Osteocyte (in vitro differentiated cells): Measurements from ENCODE around the gene EBI3. TPM values are rescaled to one million over a fixed set of nuclear protein-coding genes. Genes with fewer than 3 reads are reported as not detected.
"Not testable (repeated sequence)": the region's sequence is repeated elsewhere in the genome, so short reads cannot be mapped to it uniquely, and the experiment has no call there.

Experiments used
- DNase-seq: peaks from one replicate; pipeline ENCODE4 v3.0.0; 2021; ENCODE audit warnings: mixed read lengths; ENCODE audit not compliant: unreplicated experiment; ENCODE audit errors: extremely low spot score
- H3K27ac Mint-ChIP-seq: one replicate; pipeline ENCODE4 v1.8.0; 2021; ENCODE audit warnings: mild to moderate bottlenecking, mixed read lengths; ENCODE audit not compliant: unreplicated experiment
- H3K27me3 Mint-ChIP-seq: one replicate; pipeline ENCODE4 v1.8.0; 2021; ENCODE audit warnings: mixed read lengths; ENCODE audit not compliant: unreplicated experiment
- H3K36me3 Mint-ChIP-seq: one replicate; pipeline ENCODE4 v1.8.0; 2021; ENCODE audit warnings: mixed read lengths; ENCODE audit not compliant: unreplicated experiment
- H3K4me1 Mint-ChIP-seq: one replicate; pipeline ENCODE4 v1.8.0; 2021; ENCODE audit warnings: mixed read lengths; ENCODE audit not compliant: unreplicated experiment
- H3K4me3 Mint-ChIP-seq: one replicate; pipeline ENCODE4 v1.8.0; 2021; ENCODE audit warnings: mild to moderate bottlenecking, moderate library complexity, mixed read lengths; ENCODE audit not compliant: unreplicated experiment
- H3K9me3 Mint-ChIP-seq: one replicate; pipeline ENCODE4 v1.8.0; 2021; ENCODE audit warnings: mixed read lengths; ENCODE audit not compliant: unreplicated experiment
- CTCF ChIP-seq: fragments of 200-600 bp; sonication (generic); IDR thresholded peaks from 2 replicates; pipeline ENCODE4 v1.5.0; 2021; ENCODE audit warnings: antibody characterized with exemption, mild to moderate bottlenecking, moderate library complexity
- total RNA-seq: library from RNA; stranded (reverse); gene quantifications from 2 replicates; pipeline ENCODE4 v1.2.1, GENCODE V29; 2021

Gene EBI3
- total RNA-seq, 1 donor from 2014 or later = 1.6 TPM

GRCh38 chr19:4220188-4220587 is 9.1 kb upstream of the EBI3 start:
- no peaks in the 10 kb centered on the region for H3K36me3 Mint-ChIP-seq
- H3K4me3 Mint-ChIP-seq = no peak overlapping the region
- no peaks in the 10 kb centered on the region for H3K27me3 Mint-ChIP-seq
- no peaks in the 10 kb centered on the region for H3K9me3 Mint-ChIP-seq
- no peak overlapping the region for H3K27ac Mint-ChIP-seq
- TF ChIP-seq CTCF = no peak
- H3K4me1 Mint-ChIP-seq = peaks cover 4% of the 10 kb centered on the region
- no peak for DNase-seq

- DNase-seq = no peak
- H3K4me3 Mint-ChIP-seq = no peak overlapping the region
- H3K36me3 Mint-ChIP-seq = no peaks in the 10 kb centered on the region
- no peaks in the 10 kb centered on the region for H3K9me3 Mint-ChIP-seq
- peaks cover 4% of the 10 kb centered on the region for H3K4me1 Mint-ChIP-seq
- no peak for TF ChIP-seq CTCF
- H3K27me3 Mint-ChIP-seq = no peaks in the 10 kb centered on the region
- H3K27ac Mint-ChIP-seq = no peak overlapping the region
These were observed 4.9 kb upstream of the EBI3 start for GRCh38 chr19:4224470-4224869.

GRCh38 chr19:4225885-4226284 is 3.4 kb upstream of the EBI3 start:
- no peak for TF ChIP-seq CTCF
- H3K9me3 Mint-ChIP-seq = no peaks in the 10 kb centered on the region
- DNase-seq = no peak
- no peaks in the 10 kb centered on the region for H3K36me3 Mint-ChIP-seq
- H3K4me1 Mint-ChIP-seq = no peaks in the 10 kb centered on the region
- no peak overlapping the region for H3K27ac Mint-ChIP-seq
- no peak overlapping the region for H3K4me3 Mint-ChIP-seq
- H3K27me3 Mint-ChIP-seq = no peaks in the 10 kb centered on the region

- no peak for DNase-seq
- Mint-ChIP-seq H3K27me3 (no peaks in the 10 kb centered on the region), H3K27ac (no peak overlapping the region), H3K4me1 (no peaks in the 10 kb centered on the region), H3K9me3 (no peaks in the 10 kb centered on the region), H3K4me3 (no peak overlapping the region), H3K36me3 (no peaks in the 10 kb centered on the region)
- no peak for TF ChIP-seq CTCF
These were observed 1.6 kb upstream of the EBI3 start for GRCh38 chr19:4227771-4228170.

GRCh38 chr19:4228765-4229178 is 551 bp upstream of the EBI3 start:
- TF ChIP-seq CTCF = no peak
- no peaks in the 10 kb centered on the region for H3K36me3 Mint-ChIP-seq
- no peaks in the 10 kb centered on the region for H3K9me3 Mint-ChIP-seq
- no peak overlapping the region for H3K27ac Mint-ChIP-seq
- no peak for DNase-seq
- H3K4me3 Mint-ChIP-seq = no peak overlapping the region
- H3K4me1 Mint-ChIP-seq = peaks cover 5% of the 10 kb centered on the region
- H3K27me3 Mint-ChIP-seq = no peaks in the 10 kb centered on the region

- H3K4me3 Mint-ChIP-seq, H3K9me3 Mint-ChIP-seq, H3K4me1 Mint-ChIP-seq, H3K27ac Mint-ChIP-seq, H3K27me3 Mint-ChIP-seq, H3K36me3 Mint-ChIP-seq, DNase-seq: not testable (repeated sequence)
These were observed 914 bp downstream of the EBI3 start for GRCh38 chr19:4230237-4230636.

- not testable (repeated sequence) for H3K27ac Mint-ChIP-seq, H3K27me3 Mint-ChIP-seq, H3K4me1 Mint-ChIP-seq, H3K36me3 Mint-ChIP-seq, H3K9me3 Mint-ChIP-seq, H3K4me3 Mint-ChIP-seq, DNase-seq
These were observed 2.2 kb downstream of the EBI3 start for GRCh38 chr19:4231521-4231920.

- not testable (repeated sequence) for H3K9me3 Mint-ChIP-seq, H3K27me3 Mint-ChIP-seq, H3K4me3 Mint-ChIP-seq, H3K4me1 Mint-ChIP-seq, DNase-seq, H3K27ac Mint-ChIP-seq, H3K36me3 Mint-ChIP-seq
These were observed 2.8 kb downstream of the EBI3 start for GRCh38 chr19:4232139-4232538.
